ENCODE data around the gene AFAP1L2.

DNA sequence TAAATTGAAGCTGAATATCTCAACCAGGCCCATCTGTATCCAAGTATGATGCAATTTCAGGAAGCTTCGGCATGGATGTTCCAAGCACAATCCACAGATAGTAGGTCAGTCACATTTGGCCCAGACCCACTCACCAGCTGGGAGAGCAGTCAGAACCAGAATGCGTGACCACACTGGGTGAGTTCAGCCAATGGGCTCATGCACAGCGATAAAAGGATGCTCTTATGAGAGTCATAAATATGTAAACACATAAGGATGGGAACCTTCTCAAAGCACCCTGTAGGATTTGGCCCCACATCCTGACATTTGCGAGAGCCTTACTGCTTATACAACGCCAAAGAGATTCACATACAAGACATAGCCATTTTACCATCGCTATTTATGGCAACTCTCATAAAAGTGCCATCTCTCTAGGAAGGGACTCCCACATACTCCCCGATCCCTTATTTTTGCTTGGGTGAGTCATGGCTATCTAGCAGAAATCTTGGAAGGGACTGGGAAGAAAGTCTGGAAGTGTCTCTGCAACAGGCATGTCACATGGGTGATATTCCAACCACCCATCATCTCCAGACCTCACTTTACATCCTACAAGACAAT, 3.0 kb downstream of the AFAP1L2 start:
- no peak for TF ChIP-seq POLR2A (IDR thresholded peaks at IDR 0.05; ENCODE audit: low read depth, low read length)
- no peak for TF ChIP-seq POLR2AphosphoS5 (IDR thresholded peaks at IDR 0.05; ENCODE audit: low read depth, low read length)
- TF ChIP-seq TAF1 (IDR thresholded peaks at IDR 0.05; ENCODE audit: borderline replicate concordance, low read depth, low read length): no peak
